Measurements from ENCODE around the gene SNRPA. TPM values are rescaled to one million over a fixed set of nuclear protein-coding genes. Genes with fewer than 3 reads are reported as not detected.

SNRPA gene
- total and polyA plus RNA-seq, 2 of the 13 experiments (the other 11 are each of a cell fraction or from before 2014, with no cell fraction given) = 59.6 to 162 TPM

DNA sequence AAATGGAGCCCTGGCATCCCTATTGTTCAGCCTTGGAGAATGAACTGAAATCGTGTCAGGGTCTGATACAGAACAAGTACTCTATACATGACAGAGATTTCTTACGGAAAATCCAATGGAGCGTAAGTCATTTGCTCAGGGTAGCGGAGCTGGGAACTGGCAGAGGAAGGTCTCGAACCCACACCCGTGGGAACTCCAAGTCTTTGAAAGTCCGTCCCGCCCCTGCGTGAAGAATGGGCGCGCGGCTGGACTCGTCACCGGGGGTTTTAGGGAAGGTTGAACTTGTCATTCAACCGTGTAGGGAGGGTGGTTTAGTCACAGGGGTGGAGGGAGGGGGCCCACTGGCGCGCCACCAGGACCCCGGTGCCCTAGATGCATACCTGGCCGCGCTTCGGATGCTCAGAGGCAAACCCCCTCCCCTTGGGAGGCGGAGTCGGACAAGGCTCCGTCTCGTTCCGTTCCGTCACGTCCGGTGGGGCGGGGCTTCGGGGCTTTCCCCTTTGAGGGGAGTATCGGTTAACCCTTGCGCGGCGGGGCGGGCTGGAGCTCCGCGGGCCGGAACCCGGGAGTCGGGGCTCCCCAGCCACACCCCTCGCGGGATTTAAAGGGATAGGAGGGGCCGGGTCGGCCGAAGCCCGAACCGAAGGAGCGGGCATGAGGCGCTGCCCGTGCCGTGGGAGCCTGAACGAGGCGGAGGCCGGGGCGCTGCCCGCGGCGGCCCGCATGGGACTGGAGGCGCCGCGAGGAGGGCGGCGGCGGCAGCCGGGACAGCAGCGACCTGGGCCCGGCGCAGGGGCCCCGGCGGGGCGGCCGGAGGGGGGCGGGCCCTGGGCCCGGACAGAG, 34.3 kb upstream of the SNRPA start, which contains the start of the genes COQ8B and ITPKC (continued):
- TF ChIP-seq, protein P1, sequence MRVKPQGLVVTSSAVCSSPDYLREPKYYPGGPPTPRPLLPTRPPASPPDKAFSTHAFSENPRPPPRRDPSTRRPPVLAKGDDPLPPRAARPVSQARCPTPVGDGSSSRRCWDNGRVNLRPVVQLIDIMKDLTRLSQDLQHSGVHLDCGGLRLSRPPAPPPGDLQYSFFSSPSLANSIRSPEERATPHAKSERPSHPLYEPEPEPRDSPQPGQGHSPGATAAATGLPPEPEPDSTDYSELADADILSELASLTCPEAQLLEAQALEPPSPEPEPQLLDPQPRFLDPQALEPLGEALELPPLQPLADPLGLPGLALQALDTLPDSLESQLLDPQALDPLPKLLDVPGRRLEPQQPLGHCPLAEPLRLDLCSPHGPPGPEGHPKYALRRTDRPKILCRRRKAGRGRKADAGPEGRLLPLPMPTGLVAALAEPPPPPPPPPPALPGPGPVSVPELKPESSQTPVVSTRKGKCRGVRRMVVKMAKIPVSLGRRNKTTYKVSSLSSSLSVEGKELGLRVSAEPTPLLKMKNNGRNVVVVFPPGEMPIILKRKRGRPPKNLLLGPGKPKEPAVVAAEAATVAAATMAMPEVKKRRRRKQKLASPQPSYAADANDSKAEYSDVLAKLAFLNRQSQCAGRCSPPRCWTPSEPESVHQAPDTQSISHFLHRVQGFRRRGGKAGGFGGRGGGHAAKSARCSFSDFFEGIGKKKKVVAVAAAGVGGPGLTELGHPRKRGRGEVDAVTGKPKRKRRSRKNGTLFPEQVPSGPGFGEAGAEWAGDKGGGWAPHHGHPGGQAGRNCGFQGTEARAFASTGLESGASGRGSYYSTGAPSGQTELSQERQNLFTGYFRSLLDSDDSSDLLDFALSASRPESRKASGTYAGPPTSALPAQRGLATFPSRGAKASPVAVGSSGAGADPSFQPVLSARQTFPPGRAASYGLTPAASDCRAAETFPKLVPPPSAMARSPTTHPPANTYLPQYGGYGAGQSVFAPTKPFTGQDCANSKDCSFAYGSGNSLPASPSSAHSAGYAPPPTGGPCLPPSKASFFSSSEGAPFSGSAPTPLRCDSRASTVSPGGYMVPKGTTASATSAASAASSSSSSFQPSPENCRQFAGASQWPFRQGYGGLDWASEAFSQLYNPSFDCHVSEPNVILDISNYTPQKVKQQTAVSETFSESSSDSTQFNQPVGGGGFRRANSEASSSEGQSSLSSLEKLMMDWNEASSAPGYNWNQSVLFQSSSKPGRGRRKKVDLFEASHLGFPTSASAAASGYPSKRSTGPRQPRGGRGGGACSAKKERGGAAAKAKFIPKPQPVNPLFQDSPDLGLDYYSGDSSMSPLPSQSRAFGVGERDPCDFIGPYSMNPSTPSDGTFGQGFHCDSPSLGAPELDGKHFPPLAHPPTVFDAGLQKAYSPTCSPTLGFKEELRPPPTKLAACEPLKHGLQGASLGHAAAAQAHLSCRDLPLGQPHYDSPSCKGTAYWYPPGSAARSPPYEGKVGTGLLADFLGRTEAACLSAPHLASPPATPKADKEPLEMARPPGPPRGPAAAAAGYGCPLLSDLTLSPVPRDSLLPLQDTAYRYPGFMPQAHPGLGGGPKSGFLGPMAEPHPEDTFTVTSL (CRISPR knock-in tag; IDR thresholded peaks at IDR 0.05; ENCODE audit: borderline replicate concordance) = no peak
- TF ChIP-seq ZSCAN29 (CRISPR knock-in tag; conservative IDR thresholded peaks at IDR 0.05) = no peak
- TF ChIP-seq ZNF564 (CRISPR knock-in tag; IDR thresholded peaks at IDR 0.05) = peak; percentile 15; the same call in 1 of the 2 replicates
- TF ChIP-seq, protein P2, sequence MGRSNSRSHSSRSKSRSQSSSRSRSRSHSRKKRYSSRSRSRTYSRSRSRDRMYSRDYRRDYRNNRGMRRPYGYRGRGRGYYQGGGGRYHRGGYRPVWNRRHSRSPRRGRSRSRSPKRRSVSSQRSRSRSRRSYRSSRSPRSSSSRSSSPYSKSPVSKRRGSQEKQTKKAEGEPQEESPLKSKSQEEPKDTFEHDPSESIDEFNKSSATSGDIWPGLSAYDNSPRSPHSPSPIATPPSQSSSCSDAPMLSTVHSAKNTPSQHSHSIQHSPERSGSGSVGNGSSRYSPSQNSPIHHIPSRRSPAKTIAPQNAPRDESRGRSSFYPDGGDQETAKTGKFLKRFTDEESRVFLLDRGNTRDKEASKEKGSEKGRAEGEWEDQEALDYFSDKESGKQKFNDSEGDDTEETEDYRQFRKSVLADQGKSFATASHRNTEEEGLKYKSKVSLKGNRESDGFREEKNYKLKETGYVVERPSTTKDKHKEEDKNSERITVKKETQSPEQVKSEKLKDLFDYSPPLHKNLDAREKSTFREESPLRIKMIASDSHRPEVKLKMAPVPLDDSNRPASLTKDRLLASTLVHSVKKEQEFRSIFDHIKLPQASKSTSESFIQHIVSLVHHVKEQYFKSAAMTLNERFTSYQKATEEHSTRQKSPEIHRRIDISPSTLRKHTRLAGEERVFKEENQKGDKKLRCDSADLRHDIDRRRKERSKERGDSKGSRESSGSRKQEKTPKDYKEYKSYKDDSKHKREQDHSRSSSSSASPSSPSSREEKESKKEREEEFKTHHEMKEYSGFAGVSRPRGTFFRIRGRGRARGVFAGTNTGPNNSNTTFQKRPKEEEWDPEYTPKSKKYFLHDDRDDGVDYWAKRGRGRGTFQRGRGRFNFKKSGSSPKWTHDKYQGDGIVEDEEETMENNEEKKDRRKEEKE (IDR thresholded peaks at IDR 0.05) = no peak
- no peak for TF ChIP-seq MAFF (IDR thresholded peaks at IDR 0.05; ENCODE audit: low read depth, low read length)
- TF ChIP-seq TMF1 (CRISPR knock-in tag; IDR thresholded peaks at IDR 0.05; ENCODE audit: low read depth) = no peak
- TF ChIP-seq AGO2 (optimal IDR thresholded peaks at IDR 0.05; ENCODE audit: low read depth, low read length) = peak; percentile 47
- TF ChIP-seq NR1H2 (CRISPR knock-in tag; IDR thresholded peaks at IDR 0.05; ENCODE audit: borderline replicate concordance, low read depth) = no peak
- no peak for TF ChIP-seq PPARG (CRISPR knock-in tag; conservative IDR thresholded peaks at IDR 0.05)
- TF ChIP-seq ZNF761 (CRISPR knock-in tag; conservative IDR thresholded peaks at IDR 0.05) = 0 out of 2 replicates have a peak, but pooled peaks have one; percentile 58
- no peak; the same call in 1 of the 2 replicates for TF ChIP-seq ZSCAN22 (CRISPR knock-in tag; IDR thresholded peaks at IDR 0.05)
- TF ChIP-seq, protein P3, sequence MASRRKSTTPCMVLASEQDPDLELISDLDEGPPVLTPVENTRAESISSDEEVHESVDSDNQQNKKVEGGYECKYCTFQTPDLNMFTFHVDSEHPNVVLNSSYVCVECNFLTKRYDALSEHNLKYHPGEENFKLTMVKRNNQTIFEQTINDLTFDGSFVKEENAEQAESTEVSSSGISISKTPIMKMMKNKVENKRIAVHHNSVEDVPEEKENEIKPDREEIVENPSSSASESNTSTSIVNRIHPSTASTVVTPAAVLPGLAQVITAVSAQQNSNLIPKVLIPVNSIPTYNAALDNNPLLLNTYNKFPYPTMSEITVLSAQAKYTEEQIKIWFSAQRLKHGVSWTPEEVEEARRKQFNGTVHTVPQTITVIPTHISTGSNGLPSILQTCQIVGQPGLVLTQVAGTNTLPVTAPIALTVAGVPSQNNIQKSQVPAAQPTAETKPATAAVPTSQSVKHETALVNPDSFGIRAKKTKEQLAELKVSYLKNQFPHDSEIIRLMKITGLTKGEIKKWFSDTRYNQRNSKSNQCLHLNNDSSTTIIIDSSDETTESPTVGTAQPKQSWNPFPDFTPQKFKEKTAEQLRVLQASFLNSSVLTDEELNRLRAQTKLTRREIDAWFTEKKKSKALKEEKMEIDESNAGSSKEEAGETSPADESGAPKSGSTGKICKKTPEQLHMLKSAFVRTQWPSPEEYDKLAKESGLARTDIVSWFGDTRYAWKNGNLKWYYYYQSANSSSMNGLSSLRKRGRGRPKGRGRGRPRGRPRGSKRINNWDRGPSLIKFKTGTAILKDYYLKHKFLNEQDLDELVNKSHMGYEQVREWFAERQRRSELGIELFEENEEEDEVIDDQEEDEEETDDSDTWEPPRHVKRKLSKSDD (CRISPR knock-in tag; IDR thresholded peaks at IDR 0.05; ENCODE audit: low read depth) = no peak; the same call in 1 of the 2 replicates
- no peak for TF ChIP-seq TBL1XR1 (IDR thresholded peaks at IDR 0.05; ENCODE audit: borderline replicate concordance, low read length, partially characterized antibody)
- 0 out of 2 replicates have a peak, but pooled peaks have one; percentile 27 for TF ChIP-seq MEF2D (CRISPR knock-in tag; IDR thresholded peaks at IDR 0.05)
- no peak for TF ChIP-seq ZNF546 (CRISPR knock-in tag; conservative IDR thresholded peaks at IDR 0.05)
- TF ChIP-seq HNRNPLL (IDR thresholded peaks at IDR 0.05; ENCODE audit: low read depth, low read length, poor library complexity, severe bottlenecking) = peak; percentile 56
- TF ChIP-seq PITX1 (CRISPR knock-in tag; IDR thresholded peaks at IDR 0.05) = no peak
- TF ChIP-seq ZNF124 (CRISPR knock-in tag; IDR thresholded peaks at IDR 0.05) = no peak

Measured in HepG2 (cell line).